T-helper 9 cell (primary cell): Measurements from ENCODE around the gene LRIG1.

Experiments used
- DNase-seq: peaks from one replicate; pipeline ENCODE4 v3.0.0-alpha.2; 2020
- total RNA-seq, 2 donors: gene quantifications; one replicate each; lab custom pipeline; 2026; lab: John Stamatoyannopoulos, UW

The LRIG1 gene, protein sequence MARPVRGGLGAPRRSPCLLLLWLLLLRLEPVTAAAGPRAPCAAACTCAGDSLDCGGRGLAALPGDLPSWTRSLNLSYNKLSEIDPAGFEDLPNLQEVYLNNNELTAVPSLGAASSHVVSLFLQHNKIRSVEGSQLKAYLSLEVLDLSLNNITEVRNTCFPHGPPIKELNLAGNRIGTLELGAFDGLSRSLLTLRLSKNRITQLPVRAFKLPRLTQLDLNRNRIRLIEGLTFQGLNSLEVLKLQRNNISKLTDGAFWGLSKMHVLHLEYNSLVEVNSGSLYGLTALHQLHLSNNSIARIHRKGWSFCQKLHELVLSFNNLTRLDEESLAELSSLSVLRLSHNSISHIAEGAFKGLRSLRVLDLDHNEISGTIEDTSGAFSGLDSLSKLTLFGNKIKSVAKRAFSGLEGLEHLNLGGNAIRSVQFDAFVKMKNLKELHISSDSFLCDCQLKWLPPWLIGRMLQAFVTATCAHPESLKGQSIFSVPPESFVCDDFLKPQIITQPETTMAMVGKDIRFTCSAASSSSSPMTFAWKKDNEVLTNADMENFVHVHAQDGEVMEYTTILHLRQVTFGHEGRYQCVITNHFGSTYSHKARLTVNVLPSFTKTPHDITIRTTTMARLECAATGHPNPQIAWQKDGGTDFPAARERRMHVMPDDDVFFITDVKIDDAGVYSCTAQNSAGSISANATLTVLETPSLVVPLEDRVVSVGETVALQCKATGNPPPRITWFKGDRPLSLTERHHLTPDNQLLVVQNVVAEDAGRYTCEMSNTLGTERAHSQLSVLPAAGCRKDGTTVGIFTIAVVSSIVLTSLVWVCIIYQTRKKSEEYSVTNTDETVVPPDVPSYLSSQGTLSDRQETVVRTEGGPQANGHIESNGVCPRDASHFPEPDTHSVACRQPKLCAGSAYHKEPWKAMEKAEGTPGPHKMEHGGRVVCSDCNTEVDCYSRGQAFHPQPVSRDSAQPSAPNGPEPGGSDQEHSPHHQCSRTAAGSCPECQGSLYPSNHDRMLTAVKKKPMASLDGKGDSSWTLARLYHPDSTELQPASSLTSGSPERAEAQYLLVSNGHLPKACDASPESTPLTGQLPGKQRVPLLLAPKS
- total RNA-seq = 211 to 258 reads per million in 2 donors

DNA sequence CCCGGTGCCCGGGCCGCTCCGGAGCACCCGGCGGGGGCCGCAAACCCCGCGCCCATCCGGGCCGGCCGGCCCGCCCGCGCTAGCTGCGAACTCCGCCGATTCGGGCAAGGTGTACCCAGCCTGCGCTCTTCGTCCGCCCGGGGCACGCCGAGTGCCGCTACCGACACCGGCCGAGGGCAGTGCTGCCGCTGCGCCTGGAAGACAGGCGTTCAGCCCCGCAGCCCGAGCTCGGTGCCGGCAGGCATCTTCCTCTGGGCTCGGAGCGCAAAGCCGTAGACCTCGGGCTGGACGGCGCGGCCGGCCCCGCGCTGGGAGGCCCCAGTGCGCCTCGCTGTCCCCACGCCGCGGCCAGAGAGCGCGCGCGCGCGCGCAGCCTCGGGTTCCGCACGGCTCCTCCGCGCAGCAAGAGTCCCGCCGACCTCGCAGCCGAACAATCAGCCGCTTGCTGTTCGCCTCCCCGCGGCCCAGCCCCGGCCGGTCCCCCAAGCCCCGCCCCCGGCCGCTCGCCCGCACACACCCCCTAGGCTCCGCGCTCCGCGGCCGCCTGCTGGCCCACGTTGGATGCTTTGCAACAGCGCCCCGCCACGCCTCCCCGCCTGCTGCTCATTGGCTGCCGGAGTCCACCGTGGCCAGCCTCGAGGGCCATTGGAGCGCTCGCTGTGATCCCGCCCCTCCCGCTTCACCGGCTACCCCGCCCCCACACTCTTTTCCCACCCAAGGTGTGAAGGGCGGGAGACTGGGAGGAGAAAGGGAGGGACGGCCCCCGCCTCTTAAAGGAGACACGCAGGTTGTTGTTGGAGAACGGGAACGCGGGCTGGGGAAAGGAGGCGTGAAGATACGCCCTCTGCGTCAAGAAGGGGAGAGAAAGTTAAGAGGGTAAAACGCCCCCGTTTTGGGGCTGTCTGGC is at the start of gene LRIG1:
LRIG1 (minus strand) TSS at position 447 of the 907 bp plus-strand sequence. CDS start 615 bp downstream, outside the sequence.
- peak; percentile 98 for DNase-seq

DNA sequence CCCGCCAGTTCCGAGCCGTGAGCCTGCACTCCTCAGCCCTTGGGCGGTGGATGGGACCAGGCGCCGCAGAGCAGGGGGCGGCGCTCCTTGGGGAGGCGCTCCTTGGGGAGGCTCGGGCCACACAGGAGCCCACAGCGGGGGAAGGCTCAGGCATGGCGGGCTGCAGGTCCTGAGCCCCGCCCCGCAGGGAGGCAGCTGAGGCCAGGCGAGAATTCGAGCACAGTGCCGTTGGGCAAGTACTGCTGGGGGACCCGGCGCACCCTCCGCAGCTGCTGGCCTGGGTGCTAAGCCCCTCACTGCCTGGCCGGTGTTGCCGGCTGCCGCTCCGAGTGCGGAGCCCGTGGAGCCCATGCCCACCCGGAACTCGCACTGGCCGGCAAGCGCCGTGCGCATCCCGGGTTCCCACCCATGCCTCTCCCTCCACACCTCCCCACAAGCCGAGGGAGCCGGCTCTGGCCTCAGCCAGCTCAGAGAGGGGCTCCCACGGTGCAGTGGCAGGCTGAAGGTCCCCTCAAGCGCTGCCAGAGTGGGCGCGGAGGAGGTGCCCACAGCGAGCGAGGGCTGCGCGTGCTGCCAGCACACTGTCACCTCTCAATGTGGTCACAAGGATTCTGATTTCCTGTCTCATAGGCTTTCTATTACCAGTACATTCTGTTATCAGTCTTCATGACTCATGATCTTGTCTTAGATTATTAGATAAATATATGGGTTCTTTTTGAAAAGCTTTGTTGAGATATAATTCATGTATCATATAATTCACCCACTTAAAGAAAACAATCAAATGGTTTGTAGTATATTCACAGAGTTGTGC is 44.0 kb upstream of the LRIG1 start:
- DNase-seq = no peak

DNA sequence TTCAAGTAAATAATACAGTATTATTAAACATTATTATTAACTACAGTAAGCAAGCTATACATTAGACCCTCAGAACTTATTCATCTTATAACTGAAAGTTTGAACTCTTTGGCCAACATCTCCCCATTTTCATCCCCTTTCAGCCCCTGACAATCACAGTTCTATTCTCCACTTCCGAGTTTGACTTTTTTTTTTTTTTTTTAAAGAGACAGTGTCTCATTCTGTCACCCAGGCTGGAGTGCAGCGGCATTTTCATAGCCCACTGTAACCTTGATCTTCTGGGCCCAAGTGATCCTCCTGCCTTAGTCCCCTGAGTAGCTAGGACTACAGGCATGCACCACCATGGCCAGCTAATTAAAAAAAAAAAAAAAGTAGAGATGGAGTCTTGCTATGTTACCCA is 41.3 kb upstream of the LRIG1 start:
- no peak for DNase-seq

DNA sequence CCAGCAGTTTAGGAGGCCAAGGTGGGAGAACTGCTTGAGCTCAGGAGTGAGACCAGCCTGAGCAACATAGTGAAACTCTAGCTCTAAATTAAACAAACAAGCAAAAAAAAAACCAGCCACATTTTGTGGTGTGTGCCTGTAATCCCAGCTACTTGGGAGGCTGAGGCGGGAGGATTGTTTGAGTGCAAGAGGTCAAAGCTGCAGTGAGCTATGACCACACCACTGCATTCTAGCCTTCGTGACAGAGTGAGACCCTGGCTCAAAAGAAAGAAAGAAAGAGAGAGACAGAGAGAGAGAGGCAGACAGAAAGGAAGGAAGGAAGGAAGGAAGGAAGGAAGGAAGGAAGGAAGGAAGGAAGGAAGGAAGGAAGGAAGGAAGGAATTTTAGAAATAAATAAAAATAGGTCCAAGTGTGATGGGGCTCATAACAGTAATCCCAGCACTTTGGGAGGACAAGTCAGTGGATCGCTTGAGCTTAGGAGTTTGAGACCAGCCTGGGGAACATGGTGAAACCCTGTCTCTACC is 38.7 kb upstream of the LRIG1 start:
- DNase-seq = no peak

DNA sequence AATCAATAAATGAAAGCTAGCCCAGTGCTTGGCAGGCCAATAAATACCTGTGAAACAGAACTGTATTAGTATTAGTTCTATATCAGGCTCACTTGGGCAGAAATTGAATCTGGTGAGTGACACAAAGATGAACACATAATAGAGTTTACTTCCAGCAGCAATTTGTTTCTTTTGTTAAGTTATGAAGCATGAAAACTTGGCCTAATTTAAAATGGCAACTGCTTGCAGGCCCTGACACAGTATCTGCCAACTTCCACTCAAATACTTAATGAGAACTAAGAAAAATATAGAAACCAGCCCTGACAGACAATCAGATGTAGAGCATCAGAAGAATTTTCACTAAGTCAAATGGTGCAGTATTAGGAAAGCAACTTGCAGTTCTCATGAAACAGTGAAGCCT is 37.6 kb upstream of the LRIG1 start:
- no peak for DNase-seq

DNA sequence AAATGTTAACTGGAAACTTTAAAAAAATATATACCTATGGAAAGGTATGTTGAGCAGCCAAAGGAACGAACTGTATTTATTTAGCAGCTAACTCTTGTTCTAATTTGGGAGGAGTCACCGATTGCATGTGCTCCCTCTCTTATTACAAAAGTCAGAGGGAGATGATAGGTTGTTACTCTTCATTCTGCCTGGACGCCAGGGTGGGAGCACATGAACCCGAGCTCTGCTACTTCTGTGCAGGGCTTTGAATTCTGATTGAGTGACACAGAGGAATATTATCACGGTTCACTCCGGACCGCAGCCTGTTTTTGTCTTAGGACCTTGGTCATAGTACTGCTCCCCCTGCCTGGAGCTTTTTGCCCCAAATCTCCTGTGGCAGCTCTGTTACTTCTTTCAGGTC is 36.9 kb upstream of the LRIG1 start:
- DNase-seq = no peak

DNA sequence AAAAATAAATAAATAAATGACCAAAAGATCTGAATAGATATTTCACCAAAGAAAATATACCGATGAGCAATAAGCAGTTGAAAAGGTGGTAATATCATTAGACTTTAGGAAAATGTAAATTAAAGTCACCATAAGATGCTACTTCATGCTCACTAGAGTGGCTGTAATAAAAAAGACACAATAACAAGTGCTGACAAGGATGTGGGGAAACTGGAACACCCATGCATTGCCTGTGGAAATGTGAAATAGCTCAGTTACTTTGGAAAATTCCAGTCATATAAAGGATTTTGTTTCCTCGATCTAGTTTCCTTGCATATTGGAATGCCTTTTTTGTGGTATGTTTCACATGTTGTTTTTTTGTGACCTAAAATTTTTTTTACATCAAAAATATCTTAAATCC is 36.0 kb upstream of the LRIG1 start:
- DNase-seq = no peak

DNA sequence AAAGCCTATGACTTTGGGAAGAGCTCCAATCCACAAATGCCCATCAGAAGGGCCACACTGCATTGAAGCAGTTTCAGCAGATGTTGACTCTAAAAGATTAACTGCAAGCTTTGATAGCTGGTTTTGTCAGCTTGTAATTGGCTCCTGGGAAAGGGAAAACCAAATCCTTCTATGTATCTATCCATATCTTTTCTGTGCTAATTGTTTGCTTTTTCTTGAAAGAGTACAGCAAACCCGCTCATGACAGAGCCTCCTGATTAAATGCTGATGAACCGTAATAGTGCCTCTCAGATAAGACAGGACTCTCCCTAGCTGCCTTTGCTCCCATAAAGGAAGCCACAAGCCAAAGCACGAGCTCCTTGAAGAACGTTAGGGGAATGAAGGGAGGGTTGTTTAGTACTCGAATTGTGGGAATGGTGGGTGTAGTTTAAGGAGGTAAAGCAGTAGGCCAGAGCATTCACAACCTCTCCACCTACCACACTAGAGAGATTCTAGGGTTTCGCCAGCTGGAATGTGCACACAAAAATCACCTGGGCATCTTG is 33.6 kb upstream of the LRIG1 start:
- DNase-seq = no peak

DNA sequence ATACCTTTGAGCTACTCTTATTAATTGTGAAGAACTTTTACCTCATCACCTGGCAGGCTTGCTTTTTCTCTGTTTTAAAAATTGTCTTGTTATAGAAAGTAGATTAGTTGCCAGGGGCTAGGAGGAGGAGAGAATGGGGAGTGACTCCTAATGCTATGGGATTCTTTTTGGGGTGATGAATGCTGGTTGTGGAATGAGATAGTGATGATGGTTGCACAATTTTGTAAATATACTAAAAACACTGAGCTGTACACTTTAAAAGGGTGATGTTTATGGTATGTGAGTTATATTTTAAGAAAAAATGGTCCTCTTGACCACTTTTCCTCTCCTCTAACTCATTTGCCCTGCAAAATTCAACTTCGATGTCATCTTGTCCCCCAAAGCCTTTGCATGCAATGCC is 31.8 kb upstream of the LRIG1 start:
- DNase-seq = no peak

DNA sequence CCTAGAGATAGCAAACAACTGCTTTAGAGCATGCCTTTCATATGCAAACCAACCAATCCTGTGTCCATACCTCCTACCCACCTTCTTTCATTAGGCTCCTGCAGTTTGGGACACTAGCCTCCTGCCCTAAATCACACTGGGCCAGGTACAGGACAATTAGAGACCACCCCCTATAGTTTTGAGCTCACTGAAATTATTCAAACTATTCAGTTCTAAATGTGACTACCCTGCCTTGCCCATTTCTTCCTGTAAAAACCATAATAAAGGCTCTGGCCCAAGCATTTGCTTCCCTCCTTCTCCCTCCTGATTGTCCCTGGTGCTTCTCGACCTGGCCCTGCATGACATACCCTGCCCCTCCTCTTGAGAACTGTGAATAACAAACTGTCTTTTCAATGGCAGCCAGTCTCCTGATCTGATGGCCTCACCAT is 31.4 kb upstream of the LRIG1 start:
- no peak for DNase-seq

DNA sequence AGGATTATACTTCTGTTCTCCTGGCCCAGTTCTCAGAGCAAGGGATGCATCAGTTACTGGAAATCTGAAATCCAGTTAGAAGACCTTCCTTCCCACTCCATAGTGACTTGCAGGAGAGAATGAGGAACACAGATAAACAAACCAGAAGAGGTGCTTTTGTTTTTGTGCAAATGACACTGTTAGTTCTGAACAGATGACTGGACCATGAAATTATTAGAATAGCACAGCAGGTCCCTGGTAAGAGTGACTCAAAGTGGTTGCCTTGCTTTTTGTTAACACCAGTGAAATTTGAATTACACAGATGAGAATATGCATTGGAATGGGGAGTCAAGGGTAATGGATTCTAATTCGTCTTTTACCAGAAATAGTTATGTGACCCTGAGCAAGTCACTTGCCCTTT is 30.4 kb upstream of the LRIG1 start:
- no peak for DNase-seq

DNA sequence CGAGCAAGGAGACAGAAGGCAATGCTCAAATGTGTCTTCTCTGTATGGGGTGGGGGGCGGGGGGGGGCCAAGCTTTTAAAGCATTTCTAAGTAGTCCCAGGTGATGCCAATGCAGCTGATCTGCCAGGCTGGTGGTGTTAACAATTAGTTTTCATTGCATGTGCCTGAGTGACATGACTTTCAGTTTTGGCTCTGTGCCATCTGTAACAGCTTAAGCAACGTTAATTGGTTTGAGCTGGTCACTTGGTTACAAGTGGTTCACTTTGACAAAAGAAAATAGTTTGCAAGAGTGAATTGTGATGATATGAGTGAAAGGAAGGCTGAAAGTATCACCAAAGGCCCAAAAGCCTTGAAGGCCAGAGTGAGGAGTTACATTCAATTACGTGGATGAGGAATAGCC is 26.4 kb upstream of the LRIG1 start:
- DNase-seq = no peak

DNA sequence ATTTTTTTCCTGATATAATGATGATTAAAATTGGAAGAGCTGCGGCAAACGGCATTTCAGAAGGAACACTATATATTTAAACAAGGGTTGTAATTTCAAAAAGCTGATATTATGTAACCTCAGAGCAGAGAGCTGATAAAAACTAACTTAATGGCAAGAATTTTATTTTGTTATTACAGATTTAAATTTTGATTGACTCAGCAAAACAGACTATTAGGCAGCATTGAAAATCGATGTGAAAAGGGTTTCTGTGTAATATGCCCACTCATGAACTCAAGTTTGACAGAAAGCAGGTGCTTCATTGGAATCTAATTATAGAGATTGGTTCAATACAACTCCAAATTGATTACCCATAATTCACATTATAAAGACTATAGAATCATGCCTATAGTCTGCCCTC is 24.9 kb upstream of the LRIG1 start:
- DNase-seq = no peak

DNA sequence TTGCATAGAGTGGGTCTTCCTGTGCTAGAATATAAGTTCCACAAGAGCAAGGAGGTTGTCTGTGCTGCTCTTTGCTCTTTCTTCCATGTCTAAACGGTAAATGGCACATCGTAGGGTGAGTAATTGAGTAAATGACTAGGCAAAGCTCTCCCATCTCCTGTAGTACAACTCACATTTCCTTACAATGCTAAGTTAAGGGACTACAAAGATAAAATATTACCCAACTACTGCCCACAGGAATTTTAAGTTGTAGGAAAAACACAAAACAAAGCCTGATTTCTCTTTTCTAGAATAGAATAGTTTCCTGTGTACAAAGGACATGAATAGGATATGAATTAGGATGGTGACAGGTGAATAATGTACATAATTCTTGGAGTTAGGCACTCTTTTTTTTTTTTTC is 19.9 kb upstream of the LRIG1 start:
- DNase-seq = no peak

DNA sequence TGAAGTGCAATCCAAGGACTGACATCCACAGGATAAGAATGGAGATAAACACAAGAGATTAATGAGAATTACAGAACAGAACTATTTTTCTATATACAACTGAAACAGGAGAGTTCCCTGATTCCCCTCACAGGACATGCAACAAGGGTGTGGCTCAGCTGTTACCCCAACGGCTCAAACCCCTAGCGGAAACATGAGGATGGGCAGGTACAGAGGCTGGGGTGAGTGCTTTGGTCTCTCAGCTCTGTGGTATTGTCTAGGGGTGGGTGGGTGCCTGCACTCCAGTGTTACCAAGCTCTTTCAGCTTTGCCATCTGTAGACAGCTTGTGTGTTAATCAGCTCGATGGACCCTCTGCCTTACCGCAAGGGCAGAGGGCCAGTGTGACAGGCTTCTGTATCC is 17.8 kb upstream of the LRIG1 start:
- no peak for DNase-seq

DNA sequence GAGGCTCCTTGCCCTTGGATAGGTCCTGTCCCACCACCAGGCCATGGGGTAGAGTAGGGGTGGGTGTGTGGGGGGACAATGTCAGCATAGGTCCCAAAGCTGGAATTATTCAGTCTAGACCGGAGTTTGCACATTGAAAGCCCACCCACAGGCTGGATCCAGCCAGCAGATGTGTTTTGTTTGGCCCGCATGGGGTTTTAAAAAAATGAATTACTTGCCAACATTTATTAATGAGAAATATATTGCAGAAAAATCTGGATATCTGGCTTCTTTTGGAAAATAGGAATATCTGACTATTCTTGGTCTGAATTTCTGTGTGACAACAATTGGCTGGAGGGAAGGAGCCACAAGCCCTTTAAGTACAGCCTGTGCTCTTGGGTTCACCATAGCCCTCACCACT is 17.3 kb upstream of the LRIG1 start:
- no peak for DNase-seq

DNA sequence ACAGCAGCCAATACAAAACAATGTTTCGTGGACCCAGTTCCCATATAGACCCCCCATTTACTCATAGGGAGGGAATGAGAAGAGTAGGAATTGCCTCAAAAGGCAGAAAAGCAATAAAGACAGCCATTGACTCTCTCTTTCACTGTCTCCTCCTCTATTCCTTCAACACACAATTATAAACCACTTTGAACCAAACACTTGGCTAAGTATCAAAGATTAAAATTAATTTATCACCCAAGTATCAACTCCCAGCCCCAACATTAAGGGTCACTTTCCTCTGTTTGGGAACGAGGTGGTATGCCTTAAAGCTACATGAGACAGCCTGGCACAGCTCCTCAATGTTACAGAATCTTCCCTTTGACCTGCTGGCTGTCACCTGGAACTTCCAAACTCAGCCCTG is 16.4 kb upstream of the LRIG1 start:
- no peak for DNase-seq

DNA sequence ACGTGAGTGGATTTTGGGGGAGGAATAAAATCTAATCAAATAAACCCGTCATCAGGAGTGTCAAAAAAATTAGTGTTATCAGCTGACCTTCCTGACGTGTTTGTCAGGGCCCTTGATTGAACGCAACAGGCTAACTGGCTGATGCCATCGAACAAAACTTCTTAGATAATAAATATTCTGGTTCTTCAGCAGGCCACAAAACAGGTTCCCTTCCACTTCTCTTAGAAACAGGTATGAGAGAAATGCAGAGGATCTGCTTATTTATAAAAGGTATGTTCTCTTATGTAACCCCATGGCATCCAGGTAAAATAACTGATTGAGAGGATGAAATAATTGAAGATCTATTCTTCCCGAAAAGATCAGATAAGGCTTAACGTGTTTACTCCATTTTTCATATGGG is 7.6 kb upstream of the LRIG1 start:
- no peak for DNase-seq

DNA sequence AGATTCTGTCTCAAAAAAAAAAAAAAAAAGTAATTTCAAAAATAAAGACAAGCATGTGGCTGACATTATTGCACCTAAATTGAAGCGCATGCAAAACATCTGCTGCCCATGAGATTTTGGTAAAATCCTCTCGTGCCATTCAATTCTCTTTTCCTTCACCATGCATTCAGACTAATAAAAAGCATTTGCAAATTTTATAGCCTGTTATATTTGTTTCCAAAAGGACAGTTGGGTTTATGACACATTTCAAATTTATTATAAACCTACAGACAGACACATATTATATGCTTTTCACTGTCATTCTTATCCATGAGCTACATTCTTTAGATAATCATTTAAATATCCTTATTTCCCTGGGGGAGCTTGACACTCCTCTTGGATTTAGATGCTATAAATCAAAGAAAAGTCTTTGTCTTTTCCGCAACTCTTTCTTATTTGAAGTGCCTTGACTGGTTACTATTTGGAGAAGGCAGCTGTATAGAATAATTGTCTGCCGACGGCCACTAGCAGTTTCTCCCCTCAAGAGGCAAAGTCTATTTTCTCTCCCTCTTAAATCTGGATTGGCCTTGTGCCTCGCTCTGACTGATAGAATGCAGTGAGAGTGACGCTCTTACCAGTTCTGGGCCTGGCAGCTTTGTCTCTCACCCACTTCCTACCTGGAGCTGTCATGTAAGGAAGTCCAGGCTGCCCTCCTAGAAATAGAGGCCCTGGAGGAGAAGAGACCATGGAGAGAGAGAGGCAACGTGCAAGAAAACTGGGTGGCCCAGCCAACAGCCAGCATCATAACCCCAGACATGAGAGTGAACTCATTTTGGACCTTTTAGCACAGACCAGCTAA is 6.8 kb upstream of the LRIG1 start:
- no peak for DNase-seq

DNA sequence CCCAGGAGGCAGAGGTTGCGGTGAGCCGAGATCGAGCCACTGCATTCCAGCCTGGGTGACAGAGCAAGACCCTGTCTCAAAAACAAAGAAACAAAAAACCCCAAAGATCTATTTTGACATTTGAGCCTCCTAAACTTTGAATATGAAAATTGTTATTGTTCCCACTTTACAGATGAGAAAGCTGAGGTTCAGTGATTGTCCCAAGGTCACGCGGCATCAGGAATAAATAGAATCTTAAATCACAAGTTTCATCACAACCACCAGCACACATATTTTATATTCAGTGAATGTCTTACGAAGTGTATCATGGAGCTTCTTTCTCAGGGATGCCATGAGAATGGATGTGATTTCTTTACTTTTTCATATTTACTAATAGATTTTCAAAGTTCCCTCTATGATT is 5.3 kb upstream of the LRIG1 start:
- no peak for DNase-seq
